Measurements from ENCODE around the gene GNAT3.

GRCh38 chr7:80478683-80479082 is 33.2 kb downstream of the GNAT3 start:
- TF ChIP-seq POLR2A (IDR thresholded peaks at IDR 0.05; ENCODE audit: low read length) (no peak), GATA1 (IDR thresholded peaks at IDR 0.05; ENCODE audit: low read depth, low read length) (no peak)
